Measurements from ENCODE around the gene PTS.

- TF ChIP-seq POLR2A (IDR thresholded peaks at IDR 0.05; ENCODE audit: low read length) (no peak), CTCF (IDR thresholded peaks at IDR 0.05) (no peak), MAX (IDR thresholded peaks at IDR 0.05) (no peak), HOXA7 (CRISPR knock-in tag; IDR thresholded peaks at IDR 0.05) (no peak), BHLHE40 (IDR thresholded peaks at IDR 0.05; ENCODE audit: low read depth, low read length) (no peak), SREBF2 (IDR thresholded peaks at IDR 0.05) (no peak), EP300 (IDR thresholded peaks at IDR 0.05) (no peak), CHD4 (IDR thresholded peaks at IDR 0.05; ENCODE audit: borderline replicate concordance) (no peak), NFE2L2 (conservative IDR thresholded peaks at IDR 0.05; ENCODE audit: low read length) (no peak), ESRRA (IDR thresholded peaks at IDR 0.05; ENCODE audit: borderline replicate concordance, low read length) (no peak), USF2 (IDR thresholded peaks at IDR 0.05) (no peak), REST (IDR thresholded peaks at IDR 0.05) (no peak)
Measured at GRCh38 chr11:112182867-112183266, 43.4 kb upstream of the PTS start.

All from A549 (cell line).